ENCODE data around the gene RIBC2.
A peak's percentile ranks its signal among the peaks of the same experiment; 100 is the strongest.
"Not testable (repeated sequence)": the region's sequence is repeated elsewhere in the genome, so short reads cannot be mapped to it uniquely, and the experiment has no call there.

Gene RIBC2

GRCh38 chr22:45459235-45459634 lies 45.7 kb downstream of the RIBC2 start:
- Mint-ChIP-seq H3K4me1 (no peaks in the 10 kb centered on the region), H3K27me3 (peaks cover 12 to 14% of the 10 kb centered on the region in 2 donors), H3K9me3 (peaks cover 0 to 3% of the 10 kb centered on the region in 2 donors), H3K27ac (no peak overlapping the region), H3K36me3 (no peaks in the 10 kb centered on the region), H3K4me3 (no peak overlapping the region)
- DNase-seq (no peak), ATAC-seq (replicated peaks) (no peak)

- Mint-ChIP-seq H3K4me1 (no peaks in the 10 kb centered on the region), H3K4me3 (no peak overlapping the region), H3K27ac (no peak overlapping the region), H3K9me3 (peaks cover 0 to 6% of the 10 kb centered on the region in 2 donors), H3K36me3 (no peaks in the 10 kb centered on the region), H3K27me3 (peaks cover 13 to 15% of the 10 kb centered on the region in 2 donors)
- DNase-seq = no peak
- no peak for ATAC-seq (replicated peaks)
These were observed 47.0 kb downstream of the RIBC2 start for GRCh38 chr22:45460288-45461109.

- Mint-ChIP-seq H3K27me3 (peaks cover 9 to 18% of the 10 kb centered on the region in 2 donors), H3K9me3 (peaks cover 3 to 6% of the 10 kb centered on the region in 2 donors), H3K4me3 (no peak overlapping the region), H3K36me3 (no peaks in the 10 kb centered on the region), H3K27ac (no peak overlapping the region), H3K4me1 (no peaks in the 10 kb centered on the region)
- ATAC-seq (replicated peaks) (peak in 1 of 2 donors; percentile 57), DNase-seq (no peak)
These were observed 48.7 kb downstream of the RIBC2 start for GRCh38 chr22:45462034-45462655.

- Mint-ChIP-seq H3K9me3 (peaks cover 7 to 11% of the 10 kb centered on the region in 2 donors), H3K27me3 (peaks cover 8 to 21% of the 10 kb centered on the region in 2 donors)
- DNase-seq; H3K36me3 Mint-ChIP-seq; H3K4me1 Mint-ChIP-seq; H3K27ac Mint-ChIP-seq; H3K4me3 Mint-ChIP-seq; ATAC-seq (replicated peaks): not testable (repeated sequence)
These were observed 50.2 kb downstream of the RIBC2 start for GRCh38 chr22:45463691-45464090.

- H3K9me3 Mint-ChIP-seq = peaks cover 7 to 11% of the 10 kb centered on the region in 2 donors
- H3K4me1 Mint-ChIP-seq = no peaks in the 10 kb centered on the region
These were observed 52.1 kb downstream of the RIBC2 start for GRCh38 chr22:45465633-45466032.

GRCh38 chr22:45468872-45469271 lies 55.4 kb downstream of the RIBC2 start:
- Mint-ChIP-seq H3K36me3 (peaks cover 0 to 3% of the 10 kb centered on the region in 2 donors), H3K4me1 (no peaks in the 10 kb centered on the region), H3K27ac (no peak overlapping the region), H3K27me3 (peaks cover 8 to 30% of the 10 kb centered on the region in 2 donors), H3K4me3 (no peak overlapping the region), H3K9me3 (peaks cover 7 to 11% of the 10 kb centered on the region in 2 donors)
- ATAC-seq (replicated peaks) (no peak), DNase-seq (no peak)

More at GRCh38 chr22:45465633-45466032, 52.1 kb downstream of the RIBC2 start:
- Mint-ChIP-seq H3K4me3 (no peak overlapping the region), H3K36me3 (peaks cover 0 to 3% of the 10 kb centered on the region in 2 donors), H3K27me3 (peaks cover 8 to 26% of the 10 kb centered on the region in 2 donors), H3K27ac (no peak overlapping the region)
- ATAC-seq (replicated peaks) = no peak
- no peak for DNase-seq

- Mint-ChIP-seq H3K27ac (no peak overlapping the region), H3K27me3 (peaks cover 3 to 26% of the 10 kb centered on the region in 2 donors), H3K4me1 (no peaks in the 10 kb centered on the region), H3K36me3 (peaks cover 0 to 3% of the 10 kb centered on the region in 2 donors), H3K9me3 (peaks cover 5 to 7% of the 10 kb centered on the region in 2 donors), H3K4me3 (no peak overlapping the region)
- DNase-seq = no peak
- ATAC-seq (replicated peaks) = no peak
These were observed 56.0 kb downstream of the RIBC2 start for GRCh38 chr22:45469281-45470073.

GRCh38 chr22:45470871-45471270 lies 57.4 kb downstream of the RIBC2 start:
- H3K4me3 Mint-ChIP-seq = no peak overlapping the region

GRCh38 chr22:45472426-45472825 lies 58.9 kb downstream of the RIBC2 start:
- Mint-ChIP-seq H3K4me1 (no peaks in the 10 kb centered on the region), H3K27me3 (peaks cover 12 to 31% of the 10 kb centered on the region in 2 donors), H3K36me3 (peaks cover 0 to 3% of the 10 kb centered on the region in 2 donors), H3K9me3 (peaks cover 4% of the 10 kb centered on the region in 2 donors), H3K4me3 (no peak overlapping the region), H3K27ac (no peak overlapping the region)
- ATAC-seq (replicated peaks) = no peak
- DNase-seq = no peak

More at GRCh38 chr22:45470871-45471270, 57.4 kb downstream of the RIBC2 start:
- Mint-ChIP-seq H3K27me3 (peaks cover 8 to 32% of the 10 kb centered on the region in 2 donors), H3K36me3 (peaks cover 0 to 3% of the 10 kb centered on the region in 2 donors), H3K4me1 (no peaks in the 10 kb centered on the region), H3K27ac (no peak overlapping the region), H3K9me3 (peaks cover 5 to 7% of the 10 kb centered on the region in 2 donors)
- ATAC-seq (replicated peaks) = no peak
- no peak for DNase-seq

- no peak overlapping the region for H3K27ac Mint-ChIP-seq
- no peak overlapping the region for H3K4me3 Mint-ChIP-seq
- no peaks in the 10 kb centered on the region for H3K4me1 Mint-ChIP-seq
- peaks cover 21 to 33% of the 10 kb centered on the region in 2 donors for H3K27me3 Mint-ChIP-seq
- no peak for DNase-seq
- H3K9me3 Mint-ChIP-seq = no peaks in the 10 kb centered on the region
- no peaks in the 10 kb centered on the region for H3K36me3 Mint-ChIP-seq
- no peak for ATAC-seq (replicated peaks)
These were observed 60.2 kb downstream of the RIBC2 start for GRCh38 chr22:45473626-45474237.

- Mint-ChIP-seq H3K4me3 (no peak overlapping the region), H3K9me3 (peaks cover 0 to under 1% of the 10 kb centered on the region in 2 donors), H3K4me1 (no peaks in the 10 kb centered on the region), H3K27ac (no peak overlapping the region), H3K27me3 (peaks cover 21 to 28% of the 10 kb centered on the region in 2 donors), H3K36me3 (no peaks in the 10 kb centered on the region)
- no peak for ATAC-seq (replicated peaks)
- DNase-seq = no peak
These were observed 61.7 kb downstream of the RIBC2 start for GRCh38 chr22:45475063-45475747.

GRCh38 chr22:45475851-45476514 lies 62.5 kb downstream of the RIBC2 start:
- Mint-ChIP-seq H3K9me3 (peaks cover 5 to 7% of the 10 kb centered on the region in 2 donors), H3K27me3 (peaks cover 23 to 28% of the 10 kb centered on the region in 2 donors), H3K4me1 (no peaks in the 10 kb centered on the region), H3K36me3 (no peaks in the 10 kb centered on the region), H3K27ac (peak overlapping the region; percentile 20), H3K4me3 (no peak overlapping the region)
- DNase-seq = no peak
- ATAC-seq (replicated peaks) = no peak

GRCh38 chr22:45476814-45477213 lies 63.3 kb downstream of the RIBC2 start:
- ATAC-seq (replicated peaks) (no peak), DNase-seq (no peak)
- Mint-ChIP-seq H3K9me3 (peaks cover 7 to 9% of the 10 kb centered on the region in 2 donors), H3K4me1 (no peaks in the 10 kb centered on the region), H3K27me3 (peaks cover 25 to 28% of the 10 kb centered on the region in 2 donors), H3K4me3 (no peak overlapping the region), H3K27ac (no peak overlapping the region), H3K36me3 (no peaks in the 10 kb centered on the region)
